ENCODE measurements around the gene UNC5B.

The UNC5B gene

GRCh38 chr10:71222601-71223346 lies 10.4 kb downstream of the UNC5B start:
- no peak for DNase-seq
- no peak for TF ChIP-seq POLR2A (IDR thresholded peaks at IDR 0.05; ENCODE audit: low read length)
- TF ChIP-seq GATA1 (IDR thresholded peaks at IDR 0.05; ENCODE audit: low read depth, low read length): no peak

DNA sequence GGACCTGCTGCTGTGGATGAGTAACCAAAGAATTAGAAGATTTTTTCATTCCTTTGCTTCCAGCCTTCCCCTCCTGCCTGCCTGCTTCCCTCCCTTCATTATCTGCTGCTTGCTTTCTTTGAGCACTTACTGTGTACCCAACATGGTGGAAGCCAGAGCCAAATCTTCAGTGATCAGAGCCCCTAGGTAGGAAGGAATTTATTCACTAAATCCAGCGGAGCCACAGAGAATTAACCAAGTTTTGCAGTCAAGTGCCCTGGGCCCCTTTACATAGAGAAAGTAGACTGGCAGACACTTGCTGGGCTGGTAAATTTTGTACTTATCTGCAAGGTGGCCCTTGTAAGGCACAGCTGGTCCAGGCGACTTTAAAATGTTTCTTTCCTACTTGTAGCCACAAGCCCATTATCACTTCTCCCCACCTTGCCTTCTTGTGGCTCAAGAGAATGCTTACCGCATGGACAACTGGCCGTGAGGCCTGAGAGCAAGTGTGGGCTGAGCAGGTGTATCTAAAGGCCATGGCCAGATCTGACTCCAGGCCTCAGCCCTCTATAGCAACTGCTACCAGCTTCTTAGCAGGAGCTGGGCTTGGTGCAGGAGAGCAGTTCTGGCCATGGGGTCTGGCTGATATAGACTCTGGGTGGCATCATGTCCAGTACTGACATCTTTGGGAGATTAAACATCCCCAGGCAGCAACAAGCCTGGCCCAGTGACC lies 11.1 kb downstream of the UNC5B start:
- TF ChIP-seq POLR2A (IDR thresholded peaks at IDR 0.05; ENCODE audit: low read length) (no peak), GATA1 (IDR thresholded peaks at IDR 0.05; ENCODE audit: low read depth, low read length) (no peak)
- no peak for DNase-seq

DNA sequence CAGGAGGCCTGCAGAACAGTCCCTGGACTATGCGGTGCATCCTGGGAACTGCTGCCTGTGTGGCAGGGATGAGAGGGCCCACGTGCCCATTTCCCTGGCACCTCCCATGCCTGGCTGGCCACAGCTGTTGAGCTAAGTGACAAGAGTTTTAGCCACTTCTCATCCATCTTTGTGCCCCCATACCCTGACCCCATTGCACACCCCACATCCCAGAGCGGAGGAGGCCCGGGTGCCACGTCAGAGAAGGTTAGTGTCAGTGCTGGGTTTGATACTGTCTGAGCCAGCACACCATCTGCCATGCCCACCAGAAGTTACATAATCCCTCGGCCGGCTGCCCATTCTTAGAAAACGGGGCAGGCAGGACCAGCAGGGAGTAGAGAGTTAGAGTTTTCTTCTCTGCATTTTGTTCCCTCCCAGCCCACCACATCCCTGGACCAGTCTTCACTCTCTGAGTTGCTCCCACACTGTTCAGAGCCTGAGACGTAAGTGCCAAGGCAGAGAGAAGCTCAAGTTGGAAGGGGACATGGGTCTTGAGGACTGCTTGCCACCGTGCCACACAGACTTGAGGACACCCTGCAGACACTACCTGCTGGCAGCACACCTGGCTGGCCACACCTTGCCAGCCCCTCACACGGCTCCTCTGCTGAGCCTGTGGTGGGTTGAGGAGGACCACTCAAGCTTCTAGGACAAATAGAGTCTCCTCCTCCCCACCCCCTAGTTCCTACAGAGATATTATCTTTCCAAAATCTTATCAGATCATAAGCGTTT lies 13.1 kb downstream of the UNC5B start:
- no peak for TF ChIP-seq POLR2A (IDR thresholded peaks at IDR 0.05; ENCODE audit: low read length)
- TF ChIP-seq GATA1 (IDR thresholded peaks at IDR 0.05; ENCODE audit: low read depth, low read length): no peak
- no peak for DNase-seq

DNA sequence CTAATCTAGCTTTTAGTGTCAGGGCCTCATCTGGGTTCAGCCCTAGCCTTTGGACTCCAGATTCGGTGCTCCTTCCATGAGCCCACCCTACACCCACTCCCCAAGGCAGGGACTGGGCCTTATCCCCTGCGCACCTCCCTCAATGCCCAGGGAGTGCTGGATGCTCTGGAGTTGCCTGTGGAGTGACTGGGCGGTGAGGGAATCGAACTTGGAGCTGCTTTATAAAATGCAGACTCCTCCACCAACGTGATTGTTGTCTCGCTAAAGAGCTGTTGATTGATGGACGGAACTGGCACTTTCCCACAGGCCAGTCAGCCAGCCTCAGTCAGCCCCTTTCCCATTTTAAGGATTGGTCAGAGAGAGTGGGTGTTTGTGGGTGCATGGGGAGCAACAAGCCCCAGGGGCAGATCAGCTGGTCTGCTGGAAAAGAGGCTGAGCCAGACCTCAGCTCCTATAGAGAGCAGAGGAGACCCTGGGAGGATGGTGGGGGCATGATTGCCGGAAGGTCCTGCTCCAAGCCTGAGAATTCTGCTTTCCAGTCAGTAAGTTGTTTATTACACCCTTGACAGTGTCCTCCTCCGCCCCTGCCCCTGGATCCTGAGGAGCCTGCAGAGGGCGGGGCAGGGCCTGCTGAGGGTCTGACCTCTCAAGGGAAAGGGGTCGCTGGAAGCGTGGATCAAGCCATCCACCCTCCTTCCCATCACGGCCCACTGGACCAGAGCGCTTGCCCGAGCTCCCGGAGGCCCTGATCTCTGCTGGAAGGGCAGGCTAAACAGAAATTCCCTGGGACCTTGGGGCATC lies 16.7 kb downstream of the UNC5B start:
- DNase-seq: no peak
- TF ChIP-seq GATA1 (IDR thresholded peaks at IDR 0.05; ENCODE audit: low read depth, low read length) (no peak), POLR2A (IDR thresholded peaks at IDR 0.05; ENCODE audit: low read length) (no peak)

DNA sequence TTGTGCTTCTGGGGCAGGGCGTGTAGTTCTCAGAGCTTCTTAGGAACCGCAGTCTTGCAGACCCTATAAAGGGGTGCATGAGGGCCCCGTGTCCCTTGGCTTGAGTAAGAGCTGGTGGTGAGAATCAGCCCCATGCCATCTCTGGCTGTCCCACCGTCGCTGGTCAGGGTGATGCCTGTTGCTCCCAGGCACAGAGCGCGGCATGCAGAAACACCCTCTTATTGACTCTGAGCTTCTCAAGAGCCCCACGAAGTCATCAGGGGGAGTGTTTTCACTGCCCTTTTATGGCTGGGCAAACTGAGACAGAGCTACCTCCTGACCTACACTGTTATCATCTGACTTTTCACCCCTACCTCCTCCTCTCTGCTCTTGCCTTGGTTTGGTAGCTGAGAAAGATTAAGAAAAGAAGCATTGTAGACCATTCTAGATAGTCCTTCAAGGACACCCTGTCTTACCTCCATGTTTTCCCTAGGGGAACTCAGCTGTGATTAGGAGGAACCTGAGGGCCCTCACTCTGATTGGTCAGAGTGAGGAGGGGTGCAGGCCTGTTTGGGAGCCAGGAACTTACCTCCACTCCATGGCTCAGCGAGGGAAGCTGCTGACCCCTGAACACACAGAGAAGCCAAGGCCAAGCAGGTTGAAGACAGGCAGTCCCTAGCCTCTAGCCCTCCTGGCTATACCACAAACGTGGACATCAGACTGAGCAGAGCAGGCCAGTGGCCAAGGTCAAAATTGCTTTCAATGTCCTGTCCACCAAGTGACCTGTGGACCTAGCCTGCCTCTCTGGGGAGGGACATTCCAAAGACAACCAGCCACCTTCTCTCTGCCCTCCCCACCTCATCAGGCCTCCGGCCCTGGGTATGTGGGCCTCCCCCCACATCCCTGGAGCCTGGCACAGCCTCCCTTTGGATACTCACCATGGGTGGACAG lies 17.6 kb downstream of the UNC5B start:
- DNase-seq: no peak
- TF ChIP-seq GATA1 (IDR thresholded peaks at IDR 0.05; ENCODE audit: low read depth, low read length) (no peak), POLR2A (IDR thresholded peaks at IDR 0.05; ENCODE audit: low read length) (no peak)

GRCh38 chr10:71230656-71231025 lies 18.3 kb downstream of the UNC5B start:
- TF ChIP-seq POLR2A (IDR thresholded peaks at IDR 0.05; ENCODE audit: low read length) (no peak), GATA1 (IDR thresholded peaks at IDR 0.05; ENCODE audit: low read depth, low read length) (no peak)
- no peak for DNase-seq

GRCh38 chr10:71231206-71231605 lies 18.8 kb downstream of the UNC5B start:
- TF ChIP-seq GATA1 (IDR thresholded peaks at IDR 0.05; ENCODE audit: low read depth, low read length) (no peak), POLR2A (IDR thresholded peaks at IDR 0.05; ENCODE audit: low read length) (no peak)
- DNase-seq: no peak

- TF ChIP-seq GATA1 (IDR thresholded peaks at IDR 0.05; ENCODE audit: low read depth, low read length) (no peak), POLR2A (IDR thresholded peaks at IDR 0.05; ENCODE audit: low read length) (no peak)
- no peak for DNase-seq
Observed at GRCh38 chr10:71232089-71232998, 20.0 kb downstream of the UNC5B start.

GRCh38 chr10:71233482-71233892 lies 21.1 kb downstream of the UNC5B start:
- no peak for DNase-seq
- no peak for TF ChIP-seq POLR2A (IDR thresholded peaks at IDR 0.05; ENCODE audit: low read length)
- TF ChIP-seq GATA1 (IDR thresholded peaks at IDR 0.05; ENCODE audit: low read depth, low read length): no peak

GRCh38 chr10:71234004-71234894 lies 21.9 kb downstream of the UNC5B start:
- no peak for DNase-seq
- TF ChIP-seq POLR2A (IDR thresholded peaks at IDR 0.05; ENCODE audit: low read length): no peak
- no peak for TF ChIP-seq GATA1 (IDR thresholded peaks at IDR 0.05; ENCODE audit: low read depth, low read length)
